Esophagus mucosa (tissue), 1 donor: ENCODE data around the gene GPRC5B. TPM values are rescaled to one million over a fixed set of nuclear protein-coding genes. Genes with fewer than 3 reads are reported as not detected.
A peak's percentile ranks its signal among the peaks of the same experiment; 100 is the strongest.

Experiments used
- ATAC-seq: fragments of 200-7000 bp; cut with Tn5 transposase; one replicate; pipeline ENCODE4 v1.9.1; 2020
- total RNA-seq: library from RNA; stranded (reverse); gene quantifications from one replicate; pipeline ENCODE4 v1.2.4, GENCODE V29; 2023
- donor health status: DM: yes; HTN: yes; CAD: no.

GPRC5B gene
- 3.1 TPM for total RNA-seq

- ATAC-seq = peak; percentile 43
Measured at GRCh38 chr16:19884611-19885450, at the start of gene GPRC5B. Gene GPRC5B (minus strand): TSS chr16:19884848. CDS start chr16:19872845, 12,003 bp downstream.

GRCh38 chr16:19933740-19934139, 49.1 kb upstream of the GPRC5B start:
- no peak for ATAC-seq

GRCh38 chr16:19929062-19929511, 44.4 kb upstream of the GPRC5B start:
- no peak for ATAC-seq

- no peak for ATAC-seq
Measured at GRCh38 chr16:19928432-19928831, 43.8 kb upstream of the GPRC5B start.

GRCh38 chr16:19926449-19927390, 42.1 kb upstream of the GPRC5B start:
- ATAC-seq = no peak

GRCh38 chr16:19923396-19923795, 38.7 kb upstream of the GPRC5B start:
- ATAC-seq = no peak

GRCh38 chr16:19919142-19919541, 34.5 kb upstream of the GPRC5B start:
- no peak for ATAC-seq

GRCh38 chr16:19916064-19916463, 31.4 kb upstream of the GPRC5B start:
- no peak for ATAC-seq

GRCh38 chr16:19914877-19915276, 30.2 kb upstream of the GPRC5B start:
- no peak for ATAC-seq

- ATAC-seq = no peak
Measured at GRCh38 chr16:19913340-19913645, 28.6 kb upstream of the GPRC5B start.

- ATAC-seq = peak; percentile 32
Measured at GRCh38 chr16:19912455-19913339, 28.0 kb upstream of the GPRC5B start.

GRCh38 chr16:19911747-19912454, 27.3 kb upstream of the GPRC5B start:
- ATAC-seq = no peak

- ATAC-seq = no peak
Measured at GRCh38 chr16:19911204-19911603, 26.6 kb upstream of the GPRC5B start.

GRCh38 chr16:19909750-19910322, 25.2 kb upstream of the GPRC5B start:
- ATAC-seq = no peak

GRCh38 chr16:19908921-19909320, 24.3 kb upstream of the GPRC5B start:
- no peak for ATAC-seq

- peak; percentile 90 for ATAC-seq
Measured at GRCh38 chr16:19907161-19907992, 22.7 kb upstream of the GPRC5B start.

GRCh38 chr16:19901164-19901563, 16.5 kb upstream of the GPRC5B start:
- no peak for ATAC-seq

- ATAC-seq = no peak
Measured at GRCh38 chr16:19899605-19899955, 14.9 kb upstream of the GPRC5B start.

- ATAC-seq = peak; percentile 32
Measured at GRCh38 chr16:19898924-19899604, 14.4 kb upstream of the GPRC5B start.

- ATAC-seq = no peak
Measured at GRCh38 chr16:19898166-19898565, 13.5 kb upstream of the GPRC5B start.
